GM20000 (cell line): ENCODE measurements around the gene ROBO2.

ENCODE experiments used
- DNase-seq: peaks from one replicate; pipeline ENCODE4 v3.0.0; 2012; ENCODE audit warnings: low spot score
- TF ChIP-seq, protein P1 (sequence below): IDR thresholded peaks from 2 replicates; pipeline ENCODE4 v1.5.1; 2012; ENCODE audit warnings: mild to moderate bottlenecking, control low read depth; ENCODE audit errors: extremely low read depth, missing control alignments

Gene ROBO2

DNA sequence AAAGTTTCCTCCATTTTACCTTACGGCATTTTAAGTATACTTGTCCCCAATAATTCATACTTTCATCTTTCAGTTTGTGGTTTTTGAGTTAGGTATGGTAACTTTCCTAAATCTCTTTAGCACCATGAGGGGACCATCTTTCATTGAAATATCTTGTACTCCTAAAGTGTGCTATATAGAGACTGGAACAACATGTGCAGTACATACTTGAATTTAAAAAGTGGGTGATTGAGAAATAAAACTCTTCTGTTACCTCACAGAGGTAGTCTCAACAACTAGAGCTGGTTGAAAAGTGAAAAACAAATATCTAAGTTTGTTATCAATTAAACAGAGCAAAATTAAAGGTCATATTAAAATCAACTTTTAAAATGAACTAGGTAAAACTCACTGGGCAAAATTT lies 423.1 kb downstream of the ROBO2 start:
- TF ChIP-seq, protein P1, sequence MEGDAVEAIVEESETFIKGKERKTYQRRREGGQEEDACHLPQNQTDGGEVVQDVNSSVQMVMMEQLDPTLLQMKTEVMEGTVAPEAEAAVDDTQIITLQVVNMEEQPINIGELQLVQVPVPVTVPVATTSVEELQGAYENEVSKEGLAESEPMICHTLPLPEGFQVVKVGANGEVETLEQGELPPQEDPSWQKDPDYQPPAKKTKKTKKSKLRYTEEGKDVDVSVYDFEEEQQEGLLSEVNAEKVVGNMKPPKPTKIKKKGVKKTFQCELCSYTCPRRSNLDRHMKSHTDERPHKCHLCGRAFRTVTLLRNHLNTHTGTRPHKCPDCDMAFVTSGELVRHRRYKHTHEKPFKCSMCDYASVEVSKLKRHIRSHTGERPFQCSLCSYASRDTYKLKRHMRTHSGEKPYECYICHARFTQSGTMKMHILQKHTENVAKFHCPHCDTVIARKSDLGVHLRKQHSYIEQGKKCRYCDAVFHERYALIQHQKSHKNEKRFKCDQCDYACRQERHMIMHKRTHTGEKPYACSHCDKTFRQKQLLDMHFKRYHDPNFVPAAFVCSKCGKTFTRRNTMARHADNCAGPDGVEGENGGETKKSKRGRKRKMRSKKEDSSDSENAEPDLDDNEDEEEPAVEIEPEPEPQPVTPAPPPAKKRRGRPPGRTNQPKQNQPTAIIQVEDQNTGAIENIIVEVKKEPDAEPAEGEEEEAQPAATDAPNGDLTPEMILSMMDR, result no peak
- DNase-seq, result no peak

DNA sequence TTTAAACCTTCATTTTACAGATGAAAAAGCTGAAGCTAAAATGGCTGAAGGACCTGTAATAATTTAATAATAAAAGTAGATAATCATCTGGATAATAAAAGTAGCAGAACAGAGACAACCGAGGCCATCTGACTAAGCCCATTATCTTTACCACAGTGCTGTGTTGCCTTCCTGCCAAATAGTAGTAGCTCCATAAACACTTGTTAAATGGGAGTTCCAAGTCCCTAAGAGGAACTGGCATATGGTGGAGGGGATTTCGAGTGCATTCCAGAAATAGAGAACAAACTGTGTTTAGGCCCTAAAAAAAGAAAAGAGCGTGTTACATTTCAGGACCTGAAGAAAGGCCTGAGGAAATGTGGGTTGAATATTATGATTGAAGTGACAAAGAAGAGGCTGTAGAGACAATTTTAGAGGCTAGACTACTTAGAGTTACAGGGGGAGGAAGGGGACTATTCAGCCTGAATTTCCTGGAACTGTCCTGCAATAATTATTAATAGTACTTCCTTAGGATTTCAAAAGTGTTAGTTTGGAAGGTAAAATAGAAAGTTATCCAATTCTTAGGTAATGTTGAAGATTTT lies 424.3 kb downstream of the ROBO2 start:
- DNase-seq, result no peak

DNA sequence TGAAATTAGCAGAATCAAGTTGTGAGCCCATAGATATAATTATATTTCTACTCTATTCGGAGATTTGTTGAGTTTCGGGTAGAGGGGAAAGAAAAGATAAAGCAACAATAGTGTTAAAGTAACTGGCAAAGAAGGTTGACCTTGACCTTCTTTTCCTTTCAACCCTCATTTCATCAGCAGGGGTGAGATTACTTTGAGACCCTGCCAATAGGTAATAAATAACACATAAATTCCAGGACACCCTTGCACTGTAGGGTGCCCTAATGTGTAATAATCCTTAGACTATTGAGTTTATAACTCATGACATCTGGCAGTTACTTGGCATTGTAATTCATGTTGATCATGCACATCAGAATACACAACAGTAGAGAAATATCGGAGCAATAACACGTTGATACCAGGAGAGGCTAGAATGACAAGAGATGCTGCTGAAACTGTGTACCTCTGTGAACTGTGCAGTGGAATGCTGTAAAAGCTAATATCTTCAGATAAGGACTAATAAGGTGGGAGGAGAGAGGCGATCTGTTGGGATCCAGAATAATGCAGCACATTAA lies 426.7 kb downstream of the ROBO2 start:
- no peak for DNase-seq
- TF ChIP-seq, protein P1, result no peak

More for the DNA sequence above, 424.3 kb downstream of the ROBO2 start:
- TF ChIP-seq, protein P1, result no peak

DNA sequence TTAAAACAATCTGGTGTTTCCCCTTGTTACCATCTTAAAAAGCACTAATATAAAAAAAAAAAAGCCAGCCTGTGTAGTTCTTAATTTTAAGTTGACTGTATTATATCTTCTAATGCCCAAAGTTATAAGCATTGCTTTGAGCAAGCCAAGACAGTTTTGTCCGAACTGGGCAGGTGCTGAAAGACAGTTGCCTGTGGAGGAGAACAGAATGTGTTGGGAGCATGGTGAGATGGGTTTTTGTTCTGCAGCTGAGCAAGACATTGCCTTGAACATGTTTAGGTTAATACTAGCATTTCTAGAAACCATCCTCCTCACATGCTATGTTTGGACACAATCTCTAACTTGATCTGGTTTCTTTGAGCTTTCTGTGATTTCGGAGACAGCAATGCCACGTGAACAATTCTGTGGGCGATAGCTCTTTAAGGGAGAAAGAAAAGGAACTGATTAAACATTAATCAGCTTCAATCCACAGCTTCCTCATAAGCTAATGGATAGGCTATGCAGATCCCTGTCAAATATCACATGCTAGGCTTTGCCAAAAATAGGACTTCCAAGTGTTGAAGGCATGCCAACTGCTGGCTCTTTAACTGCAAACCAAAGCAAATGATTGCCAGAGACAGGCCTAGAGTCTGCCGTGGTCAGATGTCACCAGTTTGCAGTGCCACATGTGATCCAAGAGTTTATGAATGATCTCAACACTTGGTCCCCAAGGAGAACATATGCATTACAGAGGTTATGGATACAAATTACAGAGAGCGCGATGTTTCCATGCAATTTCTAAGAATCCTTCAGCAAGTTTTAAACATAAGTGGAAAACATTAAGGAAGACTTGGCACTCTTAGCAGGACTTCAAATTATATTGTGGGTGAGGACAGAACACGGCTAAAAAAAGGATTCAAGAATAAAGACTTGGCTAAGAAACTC lies 428.1 kb downstream of the ROBO2 start:
- TF ChIP-seq, protein P1, result no peak
- no peak for DNase-seq

DNA sequence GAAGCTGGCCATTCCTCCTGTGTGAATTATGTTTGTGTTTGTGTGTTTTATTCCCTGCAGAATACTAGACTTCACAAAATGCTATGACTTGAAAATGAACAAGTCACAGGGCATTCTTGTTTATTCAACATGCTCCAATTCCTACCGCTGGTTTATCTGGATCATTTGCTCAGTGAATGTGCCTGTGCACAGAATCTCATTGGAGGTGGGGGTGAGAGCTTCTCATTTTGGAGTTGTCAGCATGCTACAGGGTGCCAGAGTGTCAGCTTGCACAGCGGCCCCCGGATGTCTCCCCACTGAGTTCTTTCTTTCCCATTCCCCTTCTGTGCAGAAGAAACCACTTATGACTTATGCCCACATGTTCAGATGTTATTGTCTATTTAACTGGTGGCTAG lies 428.7 kb downstream of the ROBO2 start:
- no peak for DNase-seq
- TF ChIP-seq, protein P1, result no peak

DNA sequence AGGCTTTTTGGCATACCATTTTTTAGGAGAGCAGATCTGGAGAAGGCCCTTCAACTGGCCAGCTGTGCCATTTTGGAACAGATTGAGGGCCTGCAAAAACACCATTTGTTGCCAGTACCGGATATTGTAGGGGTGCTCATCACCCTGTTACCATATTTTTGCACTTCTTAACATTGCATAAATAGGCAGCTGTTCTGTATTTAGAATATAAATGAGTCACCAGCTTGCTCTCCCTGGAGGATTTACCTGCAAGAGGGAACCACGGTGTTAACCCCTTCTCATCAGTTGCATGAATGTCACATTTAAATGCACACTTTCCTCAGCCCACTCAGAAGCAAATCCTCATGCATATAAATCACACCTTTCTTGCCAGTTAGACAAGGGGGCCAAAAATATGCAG lies 435.6 kb downstream of the ROBO2 start:
- DNase-seq, result no peak
- TF ChIP-seq, protein P1, result no peak

DNA sequence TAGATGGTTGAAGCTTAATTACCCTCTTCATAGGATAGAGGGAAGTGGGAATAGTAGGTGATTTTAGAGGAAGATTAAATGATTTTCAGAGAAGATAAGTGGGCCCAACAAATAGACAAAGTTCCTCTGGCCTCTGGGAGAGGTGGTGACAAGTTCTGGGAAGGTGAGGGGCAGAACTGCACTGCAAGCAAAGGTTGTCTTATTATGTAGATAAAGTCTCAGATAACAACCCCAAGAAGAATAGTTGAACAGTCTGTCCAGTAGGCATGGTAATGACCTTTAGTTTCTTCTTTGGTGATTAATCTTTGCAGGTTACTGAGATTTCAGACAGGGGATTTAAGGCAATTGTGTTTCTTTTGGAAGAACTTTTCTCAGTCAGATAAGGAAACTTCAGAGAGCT lies 439.1 kb downstream of the ROBO2 start:
- TF ChIP-seq, protein P1, result no peak
- DNase-seq, result no peak
